ENCODE data around the gene C9orf50. TPM values are rescaled to one million over a fixed set of nuclear protein-coding genes. Genes with fewer than 3 reads are reported as not detected.
A peak's percentile ranks its signal among the peaks of the same experiment; 100 is the strongest.

C9orf50 gene
- total RNA-seq, 1 donor, result not detected

- no peak for DNase-seq (ENCODE audit: low read depth)
- TF ChIP-seq, protein P1, sequence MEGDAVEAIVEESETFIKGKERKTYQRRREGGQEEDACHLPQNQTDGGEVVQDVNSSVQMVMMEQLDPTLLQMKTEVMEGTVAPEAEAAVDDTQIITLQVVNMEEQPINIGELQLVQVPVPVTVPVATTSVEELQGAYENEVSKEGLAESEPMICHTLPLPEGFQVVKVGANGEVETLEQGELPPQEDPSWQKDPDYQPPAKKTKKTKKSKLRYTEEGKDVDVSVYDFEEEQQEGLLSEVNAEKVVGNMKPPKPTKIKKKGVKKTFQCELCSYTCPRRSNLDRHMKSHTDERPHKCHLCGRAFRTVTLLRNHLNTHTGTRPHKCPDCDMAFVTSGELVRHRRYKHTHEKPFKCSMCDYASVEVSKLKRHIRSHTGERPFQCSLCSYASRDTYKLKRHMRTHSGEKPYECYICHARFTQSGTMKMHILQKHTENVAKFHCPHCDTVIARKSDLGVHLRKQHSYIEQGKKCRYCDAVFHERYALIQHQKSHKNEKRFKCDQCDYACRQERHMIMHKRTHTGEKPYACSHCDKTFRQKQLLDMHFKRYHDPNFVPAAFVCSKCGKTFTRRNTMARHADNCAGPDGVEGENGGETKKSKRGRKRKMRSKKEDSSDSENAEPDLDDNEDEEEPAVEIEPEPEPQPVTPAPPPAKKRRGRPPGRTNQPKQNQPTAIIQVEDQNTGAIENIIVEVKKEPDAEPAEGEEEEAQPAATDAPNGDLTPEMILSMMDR (IDR thresholded peaks at IDR 0.05; ENCODE audit: insufficient read depth, low read depth, low read length), result no peak
- H3K4me3 ChIP-seq (ENCODE audit: low read depth, low read length), result no peak overlapping the region
These were observed 10.8 kb upstream of the C9orf50 start for GRCh38 chr9:129631674-129632129.

DNA sequence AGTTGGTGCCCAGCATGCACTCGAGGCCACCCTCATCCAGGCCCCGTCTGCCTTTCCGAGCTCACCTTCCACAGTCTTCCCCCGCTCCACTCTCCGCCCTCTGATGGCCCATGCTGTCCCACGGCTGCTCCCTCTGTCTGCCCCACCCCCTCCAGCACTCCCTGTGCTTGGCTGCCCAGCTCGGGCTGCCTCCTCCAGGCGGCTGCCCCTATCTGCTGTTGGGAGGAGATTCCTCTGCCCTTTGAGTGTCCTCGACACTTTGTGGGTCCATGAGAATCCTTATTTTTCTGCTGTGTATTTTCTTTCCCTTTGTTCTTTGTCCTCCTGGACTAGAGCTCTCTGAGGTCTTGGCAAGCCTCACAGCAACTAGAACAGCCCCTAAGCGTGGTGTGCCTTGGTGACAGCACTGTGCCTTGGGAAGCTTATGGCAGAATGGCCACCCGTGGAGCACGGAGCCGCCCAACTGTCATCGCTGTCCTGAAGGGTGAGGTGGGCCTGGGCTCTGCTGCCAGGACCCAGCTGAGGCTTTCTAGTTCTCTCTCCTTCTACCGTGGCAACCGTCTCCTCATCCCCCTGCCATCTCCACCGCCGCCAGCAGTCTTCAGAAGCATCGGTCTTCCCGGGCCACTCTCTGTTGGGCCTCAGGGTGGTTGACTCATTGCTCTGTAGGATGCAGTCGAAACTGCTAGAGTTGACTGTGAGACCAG lies 10.2 kb upstream of the C9orf50 start:
- no peak for DNase-seq (ENCODE audit: low read depth)
- TF ChIP-seq, protein P1 (IDR thresholded peaks at IDR 0.05; ENCODE audit: insufficient read depth, low read depth, low read length), result no peak
- no peak overlapping the region for H3K4me3 ChIP-seq (ENCODE audit: low read depth, low read length)

- no peak for DNase-seq (ENCODE audit: low read depth)
- no peak overlapping the region for H3K4me3 ChIP-seq (ENCODE audit: low read depth, low read length)
- TF ChIP-seq, protein P1 (IDR thresholded peaks at IDR 0.05; ENCODE audit: insufficient read depth, low read depth, low read length), result no peak
These were observed 8.4 kb upstream of the C9orf50 start for GRCh38 chr9:129629251-129629820.

DNA sequence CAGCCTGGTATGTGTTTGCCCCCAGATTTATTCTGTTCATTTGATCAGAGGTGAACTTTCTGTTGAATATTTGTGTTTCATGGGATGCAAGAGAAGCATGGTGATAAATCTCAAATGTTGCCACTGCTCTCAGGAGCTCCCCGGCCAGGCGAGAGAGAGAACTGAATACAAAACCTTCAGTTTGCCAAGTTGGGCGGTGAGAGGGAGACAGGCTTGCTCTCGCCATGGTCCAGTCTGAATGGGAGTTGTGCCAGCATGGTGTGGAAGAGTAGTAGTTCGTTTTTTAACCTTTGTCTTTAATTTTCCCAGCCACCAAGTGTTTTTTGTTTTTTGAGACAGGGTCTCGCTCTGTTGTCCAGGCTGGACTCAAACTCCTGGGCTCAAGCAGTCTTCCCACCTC lies 7.8 kb upstream of the C9orf50 start:
- no peak for DNase-seq (ENCODE audit: low read depth)
- no peak overlapping the region for H3K4me3 ChIP-seq (ENCODE audit: low read depth, low read length)
- TF ChIP-seq, protein P1 (IDR thresholded peaks at IDR 0.05; ENCODE audit: insufficient read depth, low read depth, low read length), result no peak

GRCh38 chr9:129627556-129628440 lies 6.9 kb upstream of the C9orf50 start:
- peak; percentile 65 for DNase-seq (ENCODE audit: low read depth)
- peak overlapping the region; percentile 82 for H3K4me3 ChIP-seq (ENCODE audit: low read depth, low read length)
- TF ChIP-seq, protein P1 (IDR thresholded peaks at IDR 0.05; ENCODE audit: insufficient read depth, low read depth, low read length), result no peak

- TF ChIP-seq, protein P1 (IDR thresholded peaks at IDR 0.05; ENCODE audit: insufficient read depth, low read depth, low read length), result no peak
- peak overlapping the region; percentile 82 for H3K4me3 ChIP-seq (ENCODE audit: low read depth, low read length)
- peak; percentile 72 for DNase-seq (ENCODE audit: low read depth)
These were observed 5.9 kb upstream of the C9orf50 start for GRCh38 chr9:129626625-129627284.

Data from fibroblast of villous mesenchyme (primary cell).